Brain microvascular endothelial cell (primary cell): ENCODE results near the gene PRR29.

Experiments used
- DNase-seq: peaks from one replicate; pipeline ENCODE4 v3.0.0-alpha.2; 2020
- H3K27ac ChIP-seq: fragments of 250-450 bp; sonication (Bioruptor Pico); 2 replicates; pipeline ENCODE4 v1.5.1; 2020; ENCODE audit warnings: mild to moderate bottlenecking, moderate library complexity
- H3K27me3 ChIP-seq: fragments of 250-450 bp; sonication (Bioruptor Pico); replicated peaks from 2 replicates; pipeline ENCODE4 v1.5.1; 2020; ENCODE audit warnings: mild to moderate bottlenecking
- H3K36me3 ChIP-seq: fragments of 250-450 bp; sonication (Bioruptor Pico); replicated peaks from 2 replicates; pipeline ENCODE4 v1.5.1; 2020; ENCODE audit warnings: mild to moderate bottlenecking
- H3K4me3 ChIP-seq: 2 replicates; pipeline ENCODE4 v1.5.1; 2011; ENCODE audit warnings: low read depth, mild to moderate bottlenecking, control low read depth, low read length, moderate library complexity
- CTCF ChIP-seq: IDR thresholded peaks from 2 replicates; pipeline ENCODE4 v1.5.1; 2011; ENCODE audit warnings: low read depth, mild to moderate bottlenecking, moderate library complexity, low read length, control low read depth, inconsistent platforms; ENCODE audit errors: missing control alignments
- in situ Hi-C: cut with HindIII; loops from 2 replicates; pipeline ENCODE4 v1.10.0; 2017; ENCODE audit warnings: low sequenced_read_pairs, low pct_ligation_motif_present

PRR29 gene

GRCh38 chr17:63962298-63962744, 35.8 kb upstream of the PRR29 start:
- in situ Hi-C loops: no loop called here
- no peak overlapping the region for H3K4me3 ChIP-seq
- H3K27ac ChIP-seq: no peak overlapping the region
- TF ChIP-seq CTCF: no peak
- no peaks in the 10 kb centered on the region for H3K27me3 ChIP-seq
- no peak for DNase-seq
- H3K36me3 ChIP-seq: no peaks in the 10 kb centered on the region

- in situ Hi-C loops: no loop called here
- H3K36me3 ChIP-seq: no peaks in the 10 kb centered on the region
- H3K27me3 ChIP-seq: no peaks in the 10 kb centered on the region
- no peak overlapping the region for H3K4me3 ChIP-seq
- no peak for DNase-seq
- TF ChIP-seq CTCF: no peak
- H3K27ac ChIP-seq: no peak overlapping the region
These were observed 35.0 kb upstream of the PRR29 start for GRCh38 chr17:63963123-63963522.

- no peak for TF ChIP-seq CTCF
- in situ Hi-C loops: no loop called here
- H3K36me3 ChIP-seq: no peaks in the 10 kb centered on the region
- no peaks in the 10 kb centered on the region for H3K27me3 ChIP-seq
- H3K27ac ChIP-seq: no peak overlapping the region
- no peak for DNase-seq
- H3K4me3 ChIP-seq: no peak overlapping the region
These were observed 31.4 kb upstream of the PRR29 start for GRCh38 chr17:63966646-63967264.

GRCh38 chr17:63967953-63968352, 30.2 kb upstream of the PRR29 start:
- TF ChIP-seq CTCF: no peak

GRCh38 chr17:63969278-63969677, 28.9 kb upstream of the PRR29 start:
- no peaks in the 10 kb centered on the region for H3K27me3 ChIP-seq
- no peak overlapping the region for H3K27ac ChIP-seq
- in situ Hi-C loops: no loop called here
- no peak for TF ChIP-seq CTCF
- DNase-seq: no peak
- no peak overlapping the region for H3K4me3 ChIP-seq
- H3K36me3 ChIP-seq: no peaks in the 10 kb centered on the region

More at GRCh38 chr17:63967953-63968352, 30.2 kb upstream of the PRR29 start:
- Histone ChIP-seq H3K36me3 (no peaks in the 10 kb centered on the region), H3K4me3 (no peak overlapping the region), H3K27ac (no peak overlapping the region), H3K27me3 (no peaks in the 10 kb centered on the region)
- no peak for DNase-seq
- in situ Hi-C loops: no loop called here

- H3K27ac ChIP-seq: no peak within 1 kb of the TSS
- no peak for TF ChIP-seq CTCF
- in situ Hi-C loops: no loop called here
- no peaks in the 10 kb centered on the region for H3K36me3 ChIP-seq
- DNase-seq: no peak
- no peak within 1 kb of the TSS for H3K4me3 ChIP-seq
- H3K27me3 ChIP-seq: no peaks in the 10 kb centered on the region
These were observed 25.4 kb upstream of the PRR29 start, which contains the start of gene SCN4A for GRCh38 chr17:63972796-63973195. Gene SCN4A (minus strand): TSS chr17:63972918. CDS start chr17:63972841, 77 bp downstream.
